ENCODE data around the gene PARD3.

Gene PARD3

DNA sequence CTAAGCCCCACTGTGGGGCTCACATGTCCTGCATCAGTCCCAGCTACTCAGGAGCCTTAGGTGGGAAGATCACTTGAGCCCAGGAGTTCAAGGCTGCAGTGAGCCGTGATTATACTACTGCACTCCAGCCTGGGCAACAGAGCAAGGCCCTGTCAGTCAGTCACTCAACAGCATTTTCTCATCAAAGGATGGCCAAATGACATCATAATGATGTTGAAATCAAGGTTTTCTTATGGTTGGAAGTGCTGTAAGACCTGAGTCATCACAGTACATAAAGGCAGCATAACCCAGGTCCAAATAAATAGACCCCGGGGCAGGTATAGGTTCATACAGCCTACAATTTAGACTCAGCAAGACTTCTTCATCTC lies 341.1 kb downstream of the PARD3 start:
- H3K36me3 ChIP-seq (ENCODE audit: control insufficient read depth, insufficient read depth, low read length) = no peaks in the 10 kb centered on the region
- WGBS, 2 experiments = 92 to 98% methylated on average over 2 of the region's 2 CpGs
- no peak overlapping the region for H3K27ac ChIP-seq (ENCODE audit: insufficient read depth, low read depth, low read length, poor library complexity, severe bottlenecking)
- H3K27me3 ChIP-seq (ENCODE audit: control insufficient read depth, insufficient read depth, low read length, poor library complexity, severe bottlenecking) = no peaks in the 10 kb centered on the region
- H3K4me1 ChIP-seq (ENCODE audit: control insufficient read depth, insufficient read depth, low read length) = no peaks in the 10 kb centered on the region
- H3K9me3 ChIP-seq (ENCODE audit: control insufficient read depth, low read length) = no peaks in the 10 kb centered on the region
- H3K4me3 ChIP-seq (ENCODE audit: insufficient read depth, low read depth, low read length) = no peak overlapping the region

DNA sequence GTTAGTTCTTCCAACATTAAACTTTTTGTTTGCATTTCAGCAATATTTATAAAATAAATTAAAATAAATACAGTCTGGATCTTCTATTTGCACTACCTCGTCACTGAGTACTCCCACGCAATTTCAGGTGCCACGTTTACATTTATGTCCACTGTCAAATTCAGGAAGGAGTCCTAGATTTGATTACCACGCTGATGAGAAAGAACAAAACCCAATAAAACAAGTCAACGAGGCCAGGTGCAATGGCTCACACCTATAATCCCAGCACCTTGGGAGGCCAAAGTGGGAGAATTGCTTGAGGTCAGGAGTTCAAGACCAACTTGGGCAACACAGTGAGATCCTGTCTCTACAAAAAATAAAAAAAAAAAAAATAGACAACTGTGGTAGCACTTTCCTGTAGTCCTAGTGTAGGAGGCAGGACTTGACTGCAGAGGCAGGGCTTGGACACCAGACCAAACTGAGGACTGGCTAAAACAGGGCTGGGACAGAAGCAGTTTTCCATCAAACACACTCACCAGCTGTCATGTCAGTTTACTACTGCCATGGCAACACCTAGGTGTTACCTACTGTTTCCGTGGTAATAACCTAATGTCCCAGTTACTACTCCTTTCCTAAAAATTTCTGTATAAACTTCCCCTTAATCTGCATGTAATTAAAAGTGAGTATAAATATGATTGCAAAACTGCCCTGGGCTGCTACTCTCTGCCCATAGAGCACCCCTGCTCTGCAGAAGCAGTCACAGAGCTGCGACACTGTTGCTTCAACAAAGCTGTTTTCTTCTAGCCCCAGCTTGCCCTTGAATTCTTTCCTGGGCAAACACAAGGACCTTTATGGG lies 341.7 kb downstream of the PARD3 start:
- H3K4me3 ChIP-seq (ENCODE audit: insufficient read depth, low read depth, low read length) = no peak overlapping the region
- H3K4me1 ChIP-seq (ENCODE audit: control insufficient read depth, insufficient read depth, low read length) = no peaks in the 10 kb centered on the region
- no peak overlapping the region for H3K27ac ChIP-seq (ENCODE audit: insufficient read depth, low read depth, low read length, poor library complexity, severe bottlenecking)
- 92 to 95% methylated on average over 7 of the region's 7 CpGs for WGBS, 2 experiments
- no peaks in the 10 kb centered on the region for H3K36me3 ChIP-seq (ENCODE audit: control insufficient read depth, insufficient read depth, low read length)
- H3K27me3 ChIP-seq (ENCODE audit: control insufficient read depth, insufficient read depth, low read length, poor library complexity, severe bottlenecking) = no peaks in the 10 kb centered on the region
- H3K9me3 ChIP-seq (ENCODE audit: control insufficient read depth, low read length) = no peaks in the 10 kb centered on the region

DNA sequence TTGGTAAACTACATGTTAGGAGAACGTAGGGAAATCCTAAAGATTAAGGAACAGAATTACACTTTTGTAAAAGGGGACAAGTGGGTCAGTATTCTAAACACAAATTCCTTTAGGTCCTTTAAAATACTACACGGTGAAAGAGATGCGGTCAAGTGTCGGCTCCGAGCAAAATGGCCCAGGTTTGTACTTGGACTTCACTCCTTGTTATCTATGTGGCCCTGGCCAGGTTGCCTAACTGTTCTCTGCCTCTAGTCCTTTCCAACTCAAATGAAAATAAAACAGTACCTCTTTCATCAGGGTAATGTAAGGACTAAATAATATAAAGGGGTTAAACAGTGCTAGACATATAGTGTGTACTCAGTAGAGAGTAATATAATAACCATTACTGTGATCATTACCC lies 344.8 kb downstream of the PARD3 start:
- Histone ChIP-seq H3K4me1 (ENCODE audit: control insufficient read depth, insufficient read depth, low read length) (no peaks in the 10 kb centered on the region), H3K4me3 (ENCODE audit: insufficient read depth, low read depth, low read length) (no peak overlapping the region), H3K27me3 (ENCODE audit: control insufficient read depth, insufficient read depth, low read length, poor library complexity, severe bottlenecking) (no peaks in the 10 kb centered on the region), H3K9me3 (ENCODE audit: control insufficient read depth, low read length) (no peaks in the 10 kb centered on the region), H3K36me3 (ENCODE audit: control insufficient read depth, insufficient read depth, low read length) (no peaks in the 10 kb centered on the region), H3K27ac (ENCODE audit: insufficient read depth, low read depth, low read length, poor library complexity, severe bottlenecking) (no peak overlapping the region)
- 92 to 94% methylated on average over 5 of the region's 5 CpGs for WGBS, 2 experiments

DNA sequence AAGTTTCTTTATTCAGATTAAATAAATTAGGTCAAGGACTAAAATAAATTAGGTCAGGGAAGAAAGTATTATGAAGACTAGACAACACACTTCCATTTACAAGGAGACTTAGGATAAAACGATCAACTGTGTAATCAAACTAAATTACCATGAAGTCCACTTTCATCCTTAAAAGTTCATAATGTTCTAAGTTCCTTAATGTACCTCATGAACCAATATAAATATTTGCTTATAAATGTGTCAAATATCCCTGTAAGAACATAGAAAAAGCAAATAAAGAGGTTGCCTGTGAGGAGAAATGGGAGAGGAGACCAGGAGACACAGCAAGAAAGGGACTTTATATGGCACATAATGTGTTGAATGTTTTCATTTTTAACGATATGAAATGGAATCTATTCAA lies 345.6 kb downstream of the PARD3 start:
- WGBS, 2 experiments = 94 to 96% methylated on average over 2 of the region's 2 CpGs
- no peaks in the 10 kb centered on the region for H3K27me3 ChIP-seq (ENCODE audit: control insufficient read depth, insufficient read depth, low read length, poor library complexity, severe bottlenecking)
- no peak overlapping the region for H3K27ac ChIP-seq (ENCODE audit: insufficient read depth, low read depth, low read length, poor library complexity, severe bottlenecking)
- no peaks in the 10 kb centered on the region for H3K4me1 ChIP-seq (ENCODE audit: control insufficient read depth, insufficient read depth, low read length)
- H3K4me3 ChIP-seq (ENCODE audit: insufficient read depth, low read depth, low read length) = no peak overlapping the region
- H3K9me3 ChIP-seq (ENCODE audit: control insufficient read depth, low read length) = no peaks in the 10 kb centered on the region
- no peaks in the 10 kb centered on the region for H3K36me3 ChIP-seq (ENCODE audit: control insufficient read depth, insufficient read depth, low read length)

DNA sequence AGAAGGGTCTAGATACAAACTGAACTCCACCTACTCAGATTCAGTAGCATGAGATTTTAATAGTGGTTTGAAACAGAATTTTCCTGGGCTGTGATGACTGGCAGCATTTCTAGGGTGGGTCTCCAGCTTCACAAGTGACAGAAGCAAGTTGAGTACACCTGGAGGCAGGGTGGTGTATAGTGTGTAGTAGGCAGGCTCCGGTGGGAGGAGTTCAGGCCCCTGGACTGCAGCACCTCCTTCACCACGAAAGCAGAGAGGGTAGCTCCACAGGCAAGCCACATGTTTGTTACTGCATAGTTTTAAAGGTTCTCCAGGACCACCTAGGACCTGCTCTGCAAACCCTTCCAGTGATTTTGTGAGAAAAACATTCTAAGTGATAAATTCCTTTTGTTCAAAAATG lies 347.2 kb downstream of the PARD3 start:
- Histone ChIP-seq H3K4me1 (ENCODE audit: control insufficient read depth, insufficient read depth, low read length) (no peaks in the 10 kb centered on the region), H3K27me3 (ENCODE audit: control insufficient read depth, insufficient read depth, low read length, poor library complexity, severe bottlenecking) (no peaks in the 10 kb centered on the region), H3K9me3 (ENCODE audit: control insufficient read depth, low read length) (no peaks in the 10 kb centered on the region), H3K36me3 (ENCODE audit: control insufficient read depth, insufficient read depth, low read length) (no peaks in the 10 kb centered on the region), H3K27ac (ENCODE audit: insufficient read depth, low read depth, low read length, poor library complexity, severe bottlenecking) (no peak overlapping the region), H3K4me3 (ENCODE audit: insufficient read depth, low read depth, low read length) (no peak overlapping the region)
- 93% methylated on average over 2 of the region's 2 CpGs for WGBS, 2 experiments

DNA sequence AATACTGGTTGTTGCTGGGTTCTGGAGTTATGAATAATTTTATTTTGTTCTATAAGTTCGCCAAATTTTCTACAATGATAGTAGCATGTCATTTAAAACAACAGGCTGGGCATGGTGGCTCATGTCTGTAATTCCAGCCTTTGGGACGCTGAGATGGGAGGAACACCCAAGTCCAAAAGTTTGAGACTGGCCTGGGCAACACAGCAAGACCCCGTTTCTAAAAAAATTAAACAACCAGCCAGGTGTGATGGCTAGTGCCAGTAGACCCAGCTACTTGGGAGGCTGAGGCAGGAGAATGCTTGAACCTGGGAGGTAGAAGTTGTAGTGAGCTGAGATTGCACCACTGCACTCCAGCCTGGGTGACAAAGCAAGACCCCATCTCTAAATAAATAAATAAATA lies 347.7 kb downstream of the PARD3 start:
- Histone ChIP-seq H3K4me1 (ENCODE audit: control insufficient read depth, insufficient read depth, low read length) (no peaks in the 10 kb centered on the region), H3K36me3 (ENCODE audit: control insufficient read depth, insufficient read depth, low read length) (no peaks in the 10 kb centered on the region), H3K27ac (ENCODE audit: insufficient read depth, low read depth, low read length, poor library complexity, severe bottlenecking) (no peak overlapping the region), H3K4me3 (ENCODE audit: insufficient read depth, low read depth, low read length) (no peak overlapping the region), H3K27me3 (ENCODE audit: control insufficient read depth, insufficient read depth, low read length, poor library complexity, severe bottlenecking) (no peaks in the 10 kb centered on the region), H3K9me3 (ENCODE audit: control insufficient read depth, low read length) (no peaks in the 10 kb centered on the region)
- WGBS, 2 experiments = 88 to 95% methylated on average over 3 of the region's 3 CpGs

DNA sequence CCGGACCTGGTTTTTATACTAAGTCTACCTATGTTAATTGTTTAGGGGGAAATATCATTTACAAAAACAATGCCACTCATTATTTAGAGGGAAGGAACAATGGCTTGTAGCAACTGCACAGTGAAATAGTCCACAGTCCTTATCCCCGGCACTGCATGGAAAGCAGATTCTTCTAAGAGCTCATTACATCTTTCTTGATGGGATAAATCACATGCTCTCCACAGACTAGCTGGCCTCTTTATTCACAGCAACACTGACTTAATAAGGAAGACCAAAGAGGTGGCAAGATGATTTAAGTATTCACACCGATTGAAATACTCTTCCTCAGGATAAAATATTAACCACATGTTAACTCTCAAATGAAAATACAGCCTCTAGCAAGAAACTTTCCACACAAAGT lies 349.4 kb downstream of the PARD3 start:
- WGBS, 2 experiments = 92 to 94% methylated on average over 2 of the region's 3 CpGs
- no peak overlapping the region for H3K4me3 ChIP-seq (ENCODE audit: insufficient read depth, low read depth, low read length)
- H3K4me1 ChIP-seq (ENCODE audit: control insufficient read depth, insufficient read depth, low read length) = no peaks in the 10 kb centered on the region
- no peak overlapping the region for H3K27ac ChIP-seq (ENCODE audit: insufficient read depth, low read depth, low read length, poor library complexity, severe bottlenecking)
- H3K27me3 ChIP-seq (ENCODE audit: control insufficient read depth, insufficient read depth, low read length, poor library complexity, severe bottlenecking) = no peaks in the 10 kb centered on the region
- no peaks in the 10 kb centered on the region for H3K9me3 ChIP-seq (ENCODE audit: control insufficient read depth, low read length)
- H3K36me3 ChIP-seq (ENCODE audit: control insufficient read depth, insufficient read depth, low read length) = no peaks in the 10 kb centered on the region

DNA sequence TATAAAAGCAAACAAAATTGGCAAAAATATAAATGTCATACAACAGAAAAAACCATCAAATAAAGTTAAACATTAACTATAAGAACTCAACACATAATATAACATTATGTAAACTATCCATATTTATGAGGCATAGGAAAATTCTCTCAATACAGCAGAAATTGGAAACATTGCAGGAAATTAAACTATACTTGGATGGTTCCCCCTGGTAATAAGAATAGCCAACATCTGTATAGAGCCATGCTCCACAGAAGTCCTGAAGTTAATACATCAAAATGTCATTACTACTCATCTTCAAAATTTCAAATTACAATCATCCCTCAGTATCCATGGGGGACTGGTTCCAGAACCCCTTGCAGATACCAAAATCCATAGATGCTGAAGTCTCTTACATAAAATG lies 350.5 kb downstream of the PARD3 start:
- Histone ChIP-seq H3K27ac (ENCODE audit: insufficient read depth, low read depth, low read length, poor library complexity, severe bottlenecking) (no peak overlapping the region), H3K36me3 (ENCODE audit: control insufficient read depth, insufficient read depth, low read length) (no peaks in the 10 kb centered on the region), H3K9me3 (ENCODE audit: control insufficient read depth, low read length) (no peaks in the 10 kb centered on the region), H3K27me3 (ENCODE audit: control insufficient read depth, insufficient read depth, low read length, poor library complexity, severe bottlenecking) (no peaks in the 10 kb centered on the region), H3K4me3 (ENCODE audit: insufficient read depth, low read depth, low read length) (no peak overlapping the region), H3K4me1 (ENCODE audit: control insufficient read depth, insufficient read depth, low read length) (no peaks in the 10 kb centered on the region)

DNA sequence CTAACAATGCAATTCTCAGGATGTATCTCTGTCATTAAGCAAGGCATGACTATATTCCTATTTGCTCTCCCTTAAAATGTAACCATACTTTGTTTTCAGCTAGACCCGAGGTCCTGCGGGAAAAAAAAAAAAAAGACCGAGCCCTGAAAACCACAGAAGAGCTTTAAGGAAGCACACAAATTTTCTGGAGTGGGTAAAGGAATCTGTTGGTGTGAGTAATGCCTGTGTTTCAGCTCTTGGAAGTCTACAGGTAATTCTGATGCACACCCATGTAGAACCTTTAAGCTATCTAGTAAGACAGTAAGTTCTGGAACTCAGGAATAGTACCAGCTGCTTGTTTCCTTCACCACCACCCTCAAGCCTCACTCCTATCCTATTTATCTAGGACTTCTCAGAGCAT lies 351.1 kb downstream of the PARD3 start:
- H3K9me3 ChIP-seq (ENCODE audit: control insufficient read depth, low read length) = no peaks in the 10 kb centered on the region
- H3K27ac ChIP-seq (ENCODE audit: insufficient read depth, low read depth, low read length, poor library complexity, severe bottlenecking) = no peak overlapping the region
- no peaks in the 10 kb centered on the region for H3K4me1 ChIP-seq (ENCODE audit: control insufficient read depth, insufficient read depth, low read length)
- no peaks in the 10 kb centered on the region for H3K27me3 ChIP-seq (ENCODE audit: control insufficient read depth, insufficient read depth, low read length, poor library complexity, severe bottlenecking)
- H3K36me3 ChIP-seq (ENCODE audit: control insufficient read depth, insufficient read depth, low read length) = no peaks in the 10 kb centered on the region
- WGBS, 2 experiments = 94 to 95% methylated on average over 3 of the region's 3 CpGs
- H3K4me3 ChIP-seq (ENCODE audit: insufficient read depth, low read depth, low read length) = no peak overlapping the region

DNA sequence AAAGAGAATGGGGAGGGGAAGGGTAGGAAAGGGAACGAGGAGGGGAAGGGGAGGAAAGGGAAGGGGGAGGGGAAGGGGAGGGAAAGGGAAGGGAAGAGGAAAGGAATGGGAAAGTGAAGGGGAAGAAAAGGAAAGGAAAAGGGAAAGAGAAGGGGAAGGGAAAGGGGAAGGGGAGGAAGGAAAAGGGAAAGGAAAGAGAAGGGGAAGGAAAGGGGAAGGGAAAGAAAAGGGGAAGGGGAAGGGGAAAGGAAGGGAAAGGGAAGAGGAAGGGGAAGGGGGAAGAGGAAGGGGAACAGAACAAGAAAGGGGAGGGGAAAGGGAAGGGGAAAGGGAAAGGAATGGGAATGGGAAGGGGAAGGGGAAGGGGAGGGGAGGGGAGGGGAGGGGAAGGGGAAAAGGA lies 352.1 kb downstream of the PARD3 start:
- Histone ChIP-seq H3K9me3 (ENCODE audit: control insufficient read depth, low read length) (no peaks in the 10 kb centered on the region), H3K4me3 (ENCODE audit: insufficient read depth, low read depth, low read length) (no peak overlapping the region), H3K4me1 (ENCODE audit: control insufficient read depth, insufficient read depth, low read length) (no peaks in the 10 kb centered on the region), H3K27me3 (ENCODE audit: control insufficient read depth, insufficient read depth, low read length, poor library complexity, severe bottlenecking) (no peaks in the 10 kb centered on the region), H3K36me3 (ENCODE audit: control insufficient read depth, insufficient read depth, low read length) (no peaks in the 10 kb centered on the region), H3K27ac (ENCODE audit: insufficient read depth, low read depth, low read length, poor library complexity, severe bottlenecking) (no peak overlapping the region)
- WGBS, 2 experiments = 77 to 85% methylated on average over 1 of the region's 1 CpG

DNA sequence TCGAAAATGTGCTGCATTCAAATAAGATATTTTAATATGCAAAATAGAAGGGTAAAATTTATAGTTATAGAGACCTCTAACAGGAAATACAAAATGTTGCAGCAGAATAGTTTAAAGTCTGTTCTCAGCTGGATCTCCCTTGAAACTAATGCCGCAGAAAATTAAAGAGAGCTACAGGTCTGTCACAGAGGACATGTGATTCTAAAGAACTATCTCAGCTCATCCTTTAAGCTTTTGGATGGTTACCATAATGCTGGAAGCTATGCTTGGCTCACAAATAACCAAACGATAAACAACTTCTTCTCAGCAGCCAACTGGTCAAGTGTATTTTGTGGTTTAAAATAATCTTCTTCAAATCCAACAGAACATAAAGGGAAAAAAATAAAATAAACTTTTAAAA lies 353.0 kb downstream of the PARD3 start:
- no peak overlapping the region for H3K27ac ChIP-seq (ENCODE audit: insufficient read depth, low read depth, low read length, poor library complexity, severe bottlenecking)
- H3K9me3 ChIP-seq (ENCODE audit: control insufficient read depth, low read length) = no peaks in the 10 kb centered on the region
- whole genome bisulfite sequencing, 2 experiments = 90 to 92% methylated on average over 1 to 2 of the region's 3 CpGs
- no peak overlapping the region for H3K4me3 ChIP-seq (ENCODE audit: insufficient read depth, low read depth, low read length)
- H3K36me3 ChIP-seq (ENCODE audit: control insufficient read depth, insufficient read depth, low read length) = no peaks in the 10 kb centered on the region
- no peaks in the 10 kb centered on the region for H3K27me3 ChIP-seq (ENCODE audit: control insufficient read depth, insufficient read depth, low read length, poor library complexity, severe bottlenecking)
- no peaks in the 10 kb centered on the region for H3K4me1 ChIP-seq (ENCODE audit: control insufficient read depth, insufficient read depth, low read length)

All from ectodermal cell (in vitro differentiated cells).